ENCODE results near the gene OR6P1. TPM values are rescaled to one million over a fixed set of nuclear protein-coding genes. Genes with fewer than 3 reads are reported as not detected.

The OR6P1 gene
- total RNA-seq, 1 donor from 2014 or later = not detected

DNA sequence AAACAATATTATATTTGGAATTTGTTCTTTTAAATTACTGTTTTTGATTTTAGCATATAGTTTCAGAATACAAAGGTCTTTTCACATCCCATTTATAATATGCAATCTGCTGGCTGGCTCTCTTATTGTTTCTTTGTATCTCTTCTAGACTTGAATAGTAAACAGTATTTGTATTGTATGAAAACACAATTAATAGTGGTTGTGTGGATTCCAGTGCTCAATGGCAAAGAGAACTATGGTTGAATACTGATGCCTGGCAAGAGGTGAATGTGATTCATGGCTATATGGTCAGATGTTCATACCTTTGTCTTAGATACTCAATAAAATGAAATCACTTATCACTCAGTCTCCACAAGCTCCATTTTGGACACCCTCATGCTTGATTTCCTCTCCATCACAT lies 53.4 kb downstream of the OR6P1 start:
- no peaks in the 10 kb centered on the region for H3K9me3 ChIP-seq
- H3K36me3 ChIP-seq = no peaks in the 10 kb centered on the region
- intact Hi-C loops (cut with DNase I) = no loop called here
- TF ChIP-seq, protein P1, sequence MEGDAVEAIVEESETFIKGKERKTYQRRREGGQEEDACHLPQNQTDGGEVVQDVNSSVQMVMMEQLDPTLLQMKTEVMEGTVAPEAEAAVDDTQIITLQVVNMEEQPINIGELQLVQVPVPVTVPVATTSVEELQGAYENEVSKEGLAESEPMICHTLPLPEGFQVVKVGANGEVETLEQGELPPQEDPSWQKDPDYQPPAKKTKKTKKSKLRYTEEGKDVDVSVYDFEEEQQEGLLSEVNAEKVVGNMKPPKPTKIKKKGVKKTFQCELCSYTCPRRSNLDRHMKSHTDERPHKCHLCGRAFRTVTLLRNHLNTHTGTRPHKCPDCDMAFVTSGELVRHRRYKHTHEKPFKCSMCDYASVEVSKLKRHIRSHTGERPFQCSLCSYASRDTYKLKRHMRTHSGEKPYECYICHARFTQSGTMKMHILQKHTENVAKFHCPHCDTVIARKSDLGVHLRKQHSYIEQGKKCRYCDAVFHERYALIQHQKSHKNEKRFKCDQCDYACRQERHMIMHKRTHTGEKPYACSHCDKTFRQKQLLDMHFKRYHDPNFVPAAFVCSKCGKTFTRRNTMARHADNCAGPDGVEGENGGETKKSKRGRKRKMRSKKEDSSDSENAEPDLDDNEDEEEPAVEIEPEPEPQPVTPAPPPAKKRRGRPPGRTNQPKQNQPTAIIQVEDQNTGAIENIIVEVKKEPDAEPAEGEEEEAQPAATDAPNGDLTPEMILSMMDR (IDR thresholded peaks at IDR 0.05) = no peak
- H3K27me3 ChIP-seq (ENCODE audit: low read depth) = peaks cover 11% of the 10 kb centered on the region
- no peak overlapping the region for H3K27ac ChIP-seq
- no peak overlapping the region for H3K4me3 ChIP-seq
- no peaks in the 10 kb centered on the region for H3K4me1 ChIP-seq
- DNase-seq = no peak
- ATAC-seq = no peak

Other genes starting within 250 kb of the OR6P1 start
- gene CD1B, start 239.0 kb downstream of the OR6P1 start, total RNA-seq = not detected
- 2.6 TPM for gene CD1E, start 216.7 kb downstream of the OR6P1 start, total RNA-seq
- not detected for gene OR10T2, start 171.1 kb downstream of the OR6P1 start, total RNA-seq
- gene OR10K2, start 144.3 kb downstream of the OR6P1 start, total RNA-seq = not detected
- gene OR10K1, start 108.7 kb downstream of the OR6P1 start, total RNA-seq = not detected
- gene OR10R2, start 98.4 kb downstream of the OR6P1 start, total RNA-seq = not detected
- not detected for gene OR6Y1, start 16.2 kb downstream of the OR6P1 start, total RNA-seq
- gene OR10X1, start 9.3 kb upstream of the OR6P1 start, total RNA-seq = not detected
- not detected for gene OR10Z1, start 34.7 kb upstream of the OR6P1 start, total RNA-seq
- gene SPTA1, start 116.1 kb upstream of the OR6P1 start, total RNA-seq = 0.50 TPM
- not detected for gene OR6K2, start 130.1 kb upstream of the OR6P1 start, total RNA-seq
- 2.2 TPM for gene OR6K3, start 150.1 kb upstream of the OR6P1 start, total RNA-seq
- not detected for gene OR6K6, start 184.1 kb upstream of the OR6P1 start, total RNA-seq
- gene OR6N1, start 201.6 kb upstream of the OR6P1 start, total RNA-seq = 2.3 TPM
- 0.30 TPM for gene OR6N2, start 210.6 kb upstream of the OR6P1 start, total RNA-seq